ENCODE measurements around the gene LMF1.

The LMF1 gene

GRCh38 chr16:910181-910580, 60.6 kb downstream of the LMF1 start:
- no peak overlapping the region for H3K27ac Mint-ChIP-seq
- H3K4me3 Mint-ChIP-seq, result no peak overlapping the region
- peaks cover 11% of the 10 kb centered on the region for H3K9me3 Mint-ChIP-seq
- H3K36me3 Mint-ChIP-seq (ENCODE audit: low read depth), result peaks cover 46% of the 10 kb centered on the region
- no peaks in the 10 kb centered on the region for H3K27me3 Mint-ChIP-seq (ENCODE audit: low read depth)
- peaks cover 19% of the 10 kb centered on the region for H3K4me1 Mint-ChIP-seq
- TF ChIP-seq CTCF (IDR thresholded peaks at IDR 0.05; ENCODE audit: unreplicated experiment in 3 of 3), result no peak

GRCh38 chr16:909281-910000, 61.3 kb downstream of the LMF1 start:
- Mint-ChIP-seq H3K4me1 (peaks cover 21% of the 10 kb centered on the region), H3K9me3 (peaks cover 11% of the 10 kb centered on the region), H3K36me3 (ENCODE audit: low read depth) (peaks cover 50% of the 10 kb centered on the region), H3K4me3 (no peak overlapping the region), H3K27me3 (ENCODE audit: low read depth) (no peaks in the 10 kb centered on the region), H3K27ac (no peak overlapping the region)
- no peak for TF ChIP-seq CTCF (IDR thresholded peaks at IDR 0.05; ENCODE audit: unreplicated experiment in 3 of 3)

GRCh38 chr16:908526-909155, 62.1 kb downstream of the LMF1 start:
- Mint-ChIP-seq H3K27me3 (ENCODE audit: low read depth) (no peaks in the 10 kb centered on the region), H3K27ac (no peak overlapping the region), H3K4me1 (peaks cover 21% of the 10 kb centered on the region), H3K36me3 (ENCODE audit: low read depth) (peaks cover 50% of the 10 kb centered on the region), H3K4me3 (no peak overlapping the region), H3K9me3 (peaks cover 11% of the 10 kb centered on the region)
- no peak for TF ChIP-seq CTCF (IDR thresholded peaks at IDR 0.05; ENCODE audit: unreplicated experiment in 3 of 3)

- Mint-ChIP-seq H3K4me1 (peaks cover 21% of the 10 kb centered on the region), H3K9me3 (peaks cover 11% of the 10 kb centered on the region), H3K27me3 (ENCODE audit: low read depth) (no peaks in the 10 kb centered on the region), H3K27ac (no peak overlapping the region), H3K4me3 (no peak overlapping the region), H3K36me3 (ENCODE audit: low read depth) (peaks cover 50% of the 10 kb centered on the region)
- TF ChIP-seq CTCF (IDR thresholded peaks at IDR 0.05; ENCODE audit: unreplicated experiment in 3 of 3), result no peak
These were observed 62.9 kb downstream of the LMF1 start for GRCh38 chr16:907842-908241.

GRCh38 chr16:907361-907760, 63.4 kb downstream of the LMF1 start:
- no peak overlapping the region for H3K4me3 Mint-ChIP-seq
- TF ChIP-seq CTCF (IDR thresholded peaks at IDR 0.05; ENCODE audit: unreplicated experiment in 3 of 3), result no peak
- H3K27me3 Mint-ChIP-seq (ENCODE audit: low read depth), result no peaks in the 10 kb centered on the region

GRCh38 chr16:906296-906695, 64.5 kb downstream of the LMF1 start:
- Mint-ChIP-seq H3K4me3 (no peak overlapping the region), H3K27me3 (ENCODE audit: low read depth) (no peaks in the 10 kb centered on the region), H3K36me3 (ENCODE audit: low read depth) (peaks cover 50% of the 10 kb centered on the region), H3K4me1 (peaks cover 16% of the 10 kb centered on the region), H3K9me3 (peaks cover 11% of the 10 kb centered on the region), H3K27ac (no peak overlapping the region)
- no peak for TF ChIP-seq CTCF (IDR thresholded peaks at IDR 0.05; ENCODE audit: unreplicated experiment in 3 of 3)

More at GRCh38 chr16:907361-907760, 63.4 kb downstream of the LMF1 start:
- no peak overlapping the region for H3K27ac Mint-ChIP-seq
- peaks cover 50% of the 10 kb centered on the region for H3K36me3 Mint-ChIP-seq (ENCODE audit: low read depth)
- peaks cover 11% of the 10 kb centered on the region for H3K9me3 Mint-ChIP-seq
- H3K4me1 Mint-ChIP-seq, result peaks cover 21% of the 10 kb centered on the region
